BLaER1 treated with 17β-estradiol and CSF1 and Interleukin-3, amounts not matched to agents 10 nM and 100 nM (cell line): ENCODE results near the gene TMEM170A.
A peak's percentile ranks its signal among the peaks of the same experiment; 100 is the strongest.
"Not testable (repeated sequence)": the region's sequence is repeated elsewhere in the genome, so short reads cannot be mapped to it uniquely, and the experiment has no call there.

Experiments used
- H3K27ac ChIP-seq, 11 experiments: shearing (Covaris generic); formaldehyde crosslinking; 2 replicates each; pipeline ENCODE4 v1.8.1; 2022
- H3K27me3 ChIP-seq, 11 experiments: shearing (Covaris generic); formaldehyde crosslinking; 2 replicates each; pipeline ENCODE4 v1.8.1; 2022
- H3K36me3 ChIP-seq, 11 experiments: shearing (Covaris generic); formaldehyde crosslinking; 2 replicates each; pipeline ENCODE4 v1.8.1; 2022
- H3K4me1 ChIP-seq, 10 experiments: shearing (Covaris generic); formaldehyde crosslinking; 2 replicates each; pipeline ENCODE4 v1.8.1; 2022
- H3K4me2 ChIP-seq, 11 experiments: shearing (Covaris generic); formaldehyde crosslinking; 2 replicates each; pipeline ENCODE4 v1.8.1; 2022
- H3K4me3 ChIP-seq, 10 experiments: shearing (Covaris generic); formaldehyde crosslinking; 2 replicates each; pipeline ENCODE4 v1.8.1; 2022
- H3K9ac ChIP-seq, 11 experiments: shearing (Covaris generic); formaldehyde crosslinking; 2 replicates each; pipeline ENCODE4 v1.8.1; 2022
- H3K9me3 ChIP-seq, 11 experiments: shearing (Covaris generic); formaldehyde crosslinking; replicated peaks in 1 of 11; 2 replicates each; pipeline ENCODE4 v1.8.1; 2022
- H4K20me1 ChIP-seq, 11 experiments: shearing (Covaris generic); formaldehyde crosslinking; 2 replicates each; pipeline ENCODE4 v1.8.1; 2022
- Cebpa-rat ChIP-seq, 11 experiments: shearing (Covaris generic); IDR thresholded peaks; 2 replicates each; pipeline ENCODE4 v1.8.1; 2022

The TMEM170A gene

GRCh38 chr16:75464122-75464918, at the start of gene TMEM170A:
TSS of gene TMEM170A (minus strand) at chr16:75464689. CDS start at chr16:75464600, 89 bp downstream.
- Histone ChIP-seq H3K4me3 (peak within 1 kb of the TSS; percentile 89 to 98 (median 96)), H4K20me1 (peaks cover 33 to 48% (median 47%) of the 10 kb centered on the region in 11 experiments; a peak in 20 of 22 replicates), H3K9ac (peak within 1 kb of the TSS; percentile 82 to 93 (median 90)), H3K36me3 (peaks cover 0 to 32% (median 19%) of the 10 kb centered on the region in 11 experiments; a peak in 13 of 22 replicates), H3K27me3 (no peaks in the 10 kb centered on the region), H3K4me1 (peaks cover 27 to 62% (median 43%) of the 10 kb centered on the region in 10 experiments), H3K27ac (peak within 1 kb of the TSS; percentile 77 to 93 (median 88)), H3K9me3 (no peaks in the 10 kb centered on the region), H3K4me2 (peak within 1 kb of the TSS; percentile 85 to 98 (median 93))
- no peak for TF ChIP-seq Cebpa-rat (IDR thresholded peaks at IDR 0.05)

GRCh38 chr16:75506574-75506973, 42.1 kb upstream of the TMEM170A start:
- Histone ChIP-seq H3K4me3 (peak overlapping the region in 5 of 10 experiments; percentile 4 to 26 (median 7); a peak in 5 of 20 replicates), H3K36me3 (peaks cover 0 to 16% (median 0%) of the 10 kb centered on the region in 11 experiments; a peak in 2 of 22 replicates), H3K4me1 (peaks cover 30 to 68% (median 54%) of the 10 kb centered on the region in 10 experiments), H3K9ac (peak overlapping the region in 4 of 11 experiments; percentile 3 to 48 (median 26); a peak in 6 of 22 replicates), H3K27ac (peak overlapping the region in 10 of 11 experiments; percentile 51 to 76 (median 58); a peak in 20 of 22 replicates), H4K20me1 (no peaks in the 10 kb centered on the region), H3K27me3 (no peaks in the 10 kb centered on the region), H3K4me2 (peak overlapping the region; percentile 38 to 77 (median 58); a peak in 20 of 22 replicates), H3K9me3 (peaks cover 0 to 69% (median 40%) of the 10 kb centered on the region in 11 experiments; a peak in 16 of 22 replicates)
- peak in 5 of 11 experiments; percentile 42 to 75 (median 69); a peak in 8 of 22 replicates for TF ChIP-seq Cebpa-rat (IDR thresholded peaks at IDR 0.05)

- peaks cover 0 to 16% (median 0%) of the 10 kb centered on the region in 11 experiments; a peak in 2 of 22 replicates for H3K36me3 ChIP-seq
- peak overlapping the region; percentile 38 to 77 (median 58) for H3K4me2 ChIP-seq
- H3K27ac ChIP-seq: peak overlapping the region in 10 of 11 experiments; percentile 51 to 76 (median 58); a peak in 21 of 22 replicates
- H3K27me3 ChIP-seq: no peaks in the 10 kb centered on the region
- H3K4me3 ChIP-seq: peak overlapping the region in 2 of 10 experiments; percentile 7 to 23; a peak in 3 of 20 replicates
- H3K4me1 ChIP-seq: peaks cover 30 to 68% (median 54%) of the 10 kb centered on the region in 10 experiments
- no peaks in the 10 kb centered on the region for H4K20me1 ChIP-seq
- no peak for TF ChIP-seq Cebpa-rat (IDR thresholded peaks at IDR 0.05)
- peaks cover 0 to 73% (median 41%) of the 10 kb centered on the region in 11 experiments; a peak in 16 of 22 replicates for H3K9me3 ChIP-seq
- peak overlapping the region in 5 of 11 experiments; percentile 3 to 27 (median 21); a peak in 6 of 22 replicates for H3K9ac ChIP-seq
Measured at GRCh38 chr16:75506107-75506506, 41.6 kb upstream of the TMEM170A start.

GRCh38 chr16:75503801-75504200, 39.3 kb upstream of the TMEM170A start:
- Histone ChIP-seq H3K4me1 (peaks cover 21 to 66% (median 52%) of the 10 kb centered on the region in 10 experiments), H3K4me3 (peak overlapping the region in 2 of 10 experiments; percentile 14 to 20; a peak in 2 of 20 replicates), H3K27ac (no peak overlapping the region), H3K9ac (no peak overlapping the region), H3K9me3 (peaks cover 0 to 64% (median 43%) of the 10 kb centered on the region in 11 experiments; a peak in 16 of 22 replicates), H3K36me3 (peaks cover 0 to 16% (median 0%) of the 10 kb centered on the region in 11 experiments; a peak in 2 of 22 replicates), H3K4me2 (peak overlapping the region in 7 of 11 experiments; percentile 7 to 58 (median 51); a peak in 10 of 22 replicates), H4K20me1 (no peaks in the 10 kb centered on the region), H3K27me3 (no peaks in the 10 kb centered on the region)
- no peak for TF ChIP-seq Cebpa-rat (IDR thresholded peaks at IDR 0.05)

GRCh38 chr16:75502916-75503605, 38.6 kb upstream of the TMEM170A start:
- Histone ChIP-seq H3K27me3 (no peaks in the 10 kb centered on the region), H3K9ac (no peak overlapping the region), H3K4me3 (no peak overlapping the region), H3K4me1 (peaks cover 21 to 73% (median 52%) of the 10 kb centered on the region in 10 experiments), H4K20me1 (no peaks in the 10 kb centered on the region), H3K36me3 (peaks cover 0 to 16% (median 0%) of the 10 kb centered on the region in 11 experiments; a peak in 2 of 22 replicates), H3K9me3 (peaks cover 0 to 57% (median 35%) of the 10 kb centered on the region in 11 experiments; a peak in 16 of 22 replicates), H3K4me2 (peak overlapping the region in 6 of 11 experiments; percentile 7 to 58 (median 51); a peak in 12 of 22 replicates), H3K27ac (no peak overlapping the region)
- TF ChIP-seq Cebpa-rat (IDR thresholded peaks at IDR 0.05): no peak

GRCh38 chr16:75501820-75502219, 37.3 kb upstream of the TMEM170A start:
- H3K27me3 ChIP-seq, H3K27ac ChIP-seq, H3K9ac ChIP-seq, H3K36me3 ChIP-seq, H3K4me2 ChIP-seq, H3K4me3 ChIP-seq, H4K20me1 ChIP-seq: not testable (repeated sequence)
- H3K4me1 ChIP-seq: peaks cover 15 to 72% (median 41%) of the 10 kb centered on the region in 10 experiments
- peaks cover 0 to 45% (median 23%) of the 10 kb centered on the region in 11 experiments; a peak in 12 of 22 replicates for H3K9me3 ChIP-seq

GRCh38 chr16:75501359-75501758, 36.9 kb upstream of the TMEM170A start:
- H3K4me3 ChIP-seq: no peak overlapping the region
- H3K9me3 ChIP-seq: peaks cover 0 to 40% (median 19%) of the 10 kb centered on the region in 11 experiments; a peak in 11 of 22 replicates

GRCh38 chr16:75498605-75499322, 34.3 kb upstream of the TMEM170A start:
- Histone ChIP-seq H3K4me2 (peak overlapping the region in 3 of 11 experiments; percentile 15 to 24 (median 18); a peak in 3 of 22 replicates), H3K9me3 (peaks cover 0 to 27% (median 14%) of the 10 kb centered on the region in 11 experiments; a peak in 10 of 22 replicates), H3K27me3 (peaks cover 0 to 16% (median 0%) of the 10 kb centered on the region in 11 experiments; a peak in 4 of 22 replicates), H3K4me1 (peaks cover 11 to 68% (median 41%) of the 10 kb centered on the region in 10 experiments; a peak in 18 of 20 replicates)
- not testable (repeated sequence) for H3K36me3 ChIP-seq, H3K27ac ChIP-seq, H3K9ac ChIP-seq, H4K20me1 ChIP-seq, H3K4me3 ChIP-seq

More at GRCh38 chr16:75501359-75501758, 36.9 kb upstream of the TMEM170A start:
- Histone ChIP-seq H3K9ac (no peak overlapping the region), H3K27ac (no peak overlapping the region), H3K4me1 (peaks cover 12 to 72% (median 37%) of the 10 kb centered on the region in 10 experiments), H4K20me1 (no peaks in the 10 kb centered on the region), H3K36me3 (0 out of 22 replicates have a peak, but pooled peaks cover 0 to 5% (median 0%) of the 10 kb centered on the region in 11 experiments), H3K4me2 (peak overlapping the region in 2 of 11 experiments; percentile 8 to 10; a peak in 1 of 22 replicates), H3K27me3 (no peaks in the 10 kb centered on the region)
- no peak for TF ChIP-seq Cebpa-rat (IDR thresholded peaks at IDR 0.05)
